HG03103 (cell line): ENCODE data around the gene PTPRJ.
"Not testable (repeated sequence)": the region's sequence is repeated elsewhere in the genome, so short reads cannot be mapped to it uniquely, and the experiment has no call there.

Experiments used
- ATAC-seq: cut with Tn5 transposase; IDR thresholded peaks from one replicate; pipeline ENCODE4 v1.9.1; 2021; ENCODE audit warnings: low read depth; ENCODE audit not compliant: unreplicated experiment

Gene PTPRJ

GRCh38 chr11:48134221-48134922 lies 154.0 kb downstream of the PTPRJ start:
- no peak for ATAC-seq

DNA sequence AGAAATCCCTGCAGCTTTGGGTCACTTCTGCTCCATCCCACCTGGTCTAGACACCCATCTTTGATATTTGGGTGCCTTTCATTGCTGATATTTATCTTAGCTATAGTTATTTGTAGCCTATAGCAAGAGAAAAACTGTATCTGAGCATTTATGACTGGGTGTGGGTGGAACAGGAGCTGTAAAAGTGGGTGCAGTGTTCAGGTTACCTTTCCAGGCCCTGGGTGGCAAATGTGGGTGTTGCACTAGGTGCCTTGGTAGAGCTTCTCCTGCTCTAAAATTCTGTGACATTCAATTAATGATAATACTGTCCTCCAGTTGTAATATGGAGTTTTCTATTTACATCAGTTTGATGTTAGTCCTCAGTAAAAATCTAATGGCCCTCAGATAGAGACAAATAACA lies 157.9 kb downstream of the PTPRJ start:
- no peak for ATAC-seq

- ATAC-seq, result not testable (repeated sequence)
These were observed 159.5 kb downstream of the PTPRJ start for GRCh38 chr11:48139896-48140295.

DNA sequence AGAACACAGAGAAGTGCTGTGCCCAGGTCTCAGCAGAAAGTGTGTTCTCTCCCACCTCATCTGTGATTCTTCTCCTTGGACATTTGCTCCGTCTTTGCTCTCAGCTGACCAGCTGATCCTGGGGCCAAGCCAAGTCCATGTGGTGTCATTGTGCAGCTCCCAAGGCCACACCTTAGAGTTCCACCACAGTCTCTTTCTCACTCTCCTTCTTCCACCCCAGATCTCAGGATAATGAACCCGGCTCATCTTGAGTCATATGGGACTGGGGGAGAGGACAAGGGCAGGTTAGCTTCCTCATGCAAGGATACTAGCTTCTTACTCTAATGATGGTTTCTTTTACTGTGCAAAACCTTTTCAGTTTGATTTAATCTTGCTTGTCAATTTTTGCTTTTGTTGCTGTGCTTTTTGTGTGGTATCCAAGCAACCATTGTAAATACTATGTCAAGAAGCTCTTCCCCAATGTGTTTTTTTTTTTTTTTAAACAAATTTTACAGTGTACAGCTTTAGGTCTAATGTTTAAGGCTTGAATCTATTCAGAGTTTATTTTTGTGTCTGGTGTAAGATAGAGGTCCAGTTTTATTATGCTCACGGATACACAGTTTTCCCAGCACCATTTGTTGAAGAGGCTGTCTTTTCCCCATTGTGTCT lies 161.2 kb downstream of the PTPRJ start:
- no peak for ATAC-seq

- ATAC-seq, result no peak
These were observed 162.5 kb downstream of the PTPRJ start for GRCh38 chr11:48142889-48143288.

DNA sequence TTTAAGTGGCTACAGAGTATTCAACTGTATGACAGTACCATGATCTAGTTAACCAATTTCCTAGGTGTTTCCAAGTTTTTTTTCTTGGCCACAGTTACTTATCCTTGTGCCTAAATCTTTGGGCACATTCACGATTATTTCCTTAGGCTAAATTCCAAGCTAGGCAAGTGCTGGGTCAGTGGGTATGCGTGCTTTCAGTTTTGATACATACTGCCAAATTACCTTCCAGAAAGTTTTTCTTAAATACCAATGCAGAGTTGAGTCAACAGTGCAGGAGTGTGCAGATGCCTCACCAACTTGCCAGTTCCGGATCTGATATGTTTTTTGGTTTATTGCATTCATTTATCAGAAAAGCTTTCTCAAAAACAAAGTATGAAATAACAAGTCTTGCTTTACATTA lies 168.4 kb downstream of the PTPRJ start:
- ATAC-seq, result no peak

DNA sequence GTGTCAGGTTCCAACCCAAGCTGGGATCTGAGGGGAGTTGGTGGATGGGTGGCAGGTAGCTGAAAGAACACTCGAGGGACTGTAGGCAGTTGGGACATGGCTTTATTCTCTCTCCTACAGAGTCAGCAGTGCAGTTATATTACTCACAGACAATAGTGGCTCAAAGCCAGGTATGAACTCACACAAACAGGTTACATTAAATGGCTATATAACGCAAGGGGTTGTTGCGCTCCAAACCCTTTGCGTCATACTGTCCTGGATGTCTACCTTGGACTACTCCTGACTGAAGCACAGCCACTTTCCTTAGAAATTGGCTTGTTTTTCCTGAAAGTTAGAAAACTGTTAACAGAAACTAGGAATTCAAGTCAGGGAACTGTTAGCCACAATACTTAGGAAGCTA lies 169.9 kb downstream of the PTPRJ start:
- ATAC-seq, result no peak

- ATAC-seq, result no peak
These were observed 173.8 kb downstream of the PTPRJ start for GRCh38 chr11:48154151-48154550.

- no peak for ATAC-seq
These were observed 181.9 kb downstream of the PTPRJ start for GRCh38 chr11:48161951-48162884.

GRCh38 chr11:48162885-48163268 lies 182.5 kb downstream of the PTPRJ start:
- no peak for ATAC-seq

DNA sequence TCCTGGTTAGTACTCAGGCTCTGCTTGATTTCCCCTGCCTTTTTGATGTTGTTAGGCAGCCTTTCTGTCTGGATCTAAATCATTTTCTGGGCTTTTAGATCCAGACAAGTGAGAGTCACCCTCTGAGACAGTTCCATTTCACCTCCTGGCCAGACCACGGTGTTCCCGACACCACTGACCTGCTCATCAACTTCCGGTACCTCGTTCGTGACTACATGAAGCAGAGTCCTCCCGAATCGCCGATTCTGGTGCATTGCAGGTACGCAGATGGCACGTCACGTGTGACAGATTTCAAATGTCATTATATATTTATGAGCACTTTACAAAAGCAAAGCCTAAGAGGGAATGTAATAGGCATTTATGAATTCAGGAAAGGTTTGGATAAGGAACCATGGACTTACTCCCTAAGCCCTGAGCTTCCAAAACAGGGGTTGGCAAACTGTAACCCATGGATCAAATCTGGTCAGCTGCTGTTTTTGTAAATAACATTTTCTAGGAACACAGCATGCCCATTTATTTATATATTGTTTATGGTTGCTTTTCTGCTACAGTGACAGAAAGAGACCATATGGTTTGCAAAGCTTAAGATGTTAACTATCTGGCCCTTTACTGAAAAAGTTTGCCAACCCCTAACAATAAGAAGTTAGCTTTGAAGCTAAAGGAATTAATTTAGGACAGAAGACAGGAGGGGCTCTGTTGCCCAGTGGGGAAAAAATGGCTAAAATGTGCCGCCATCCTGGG lies 183.2 kb downstream of the PTPRJ start:
- no peak for ATAC-seq

DNA sequence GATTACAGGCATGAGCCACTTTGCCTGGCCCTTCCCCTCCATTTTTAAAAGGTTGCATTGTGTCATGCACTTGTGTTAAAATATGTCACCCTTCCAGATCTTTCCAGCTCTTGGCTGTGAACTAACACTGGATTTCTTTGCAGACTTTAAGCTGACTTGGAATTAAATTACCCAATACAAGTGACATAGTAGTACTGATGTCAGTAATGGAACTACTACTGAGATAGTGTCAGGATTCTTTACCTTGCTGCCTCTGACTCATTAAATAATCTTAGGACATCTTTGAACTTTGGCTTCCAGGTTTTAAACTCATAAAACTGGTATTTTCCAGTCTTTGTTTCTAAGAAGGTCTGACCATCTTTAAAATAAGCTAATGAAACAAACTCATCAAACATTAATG lies 184.5 kb downstream of the PTPRJ start:
- no peak for ATAC-seq

DNA sequence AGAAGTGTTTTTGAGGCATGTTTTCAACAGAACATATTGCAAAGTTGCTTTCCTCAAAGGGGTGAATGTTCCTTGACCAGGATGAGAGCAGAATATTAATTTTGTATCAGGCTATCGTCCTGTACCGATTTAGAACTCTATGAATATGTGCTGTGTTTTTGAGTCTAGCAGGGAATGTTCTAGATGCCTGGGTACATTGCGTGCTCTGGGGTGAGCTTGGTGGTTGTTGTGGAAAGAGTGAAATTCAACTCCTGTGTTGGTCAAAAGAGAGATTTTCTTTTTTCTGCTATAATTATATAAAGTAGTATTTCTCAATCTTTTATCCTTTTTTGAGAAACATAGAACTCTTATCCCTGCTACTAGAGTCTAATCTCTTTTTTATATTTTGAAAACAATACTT lies 185.1 kb downstream of the PTPRJ start:
- no peak for ATAC-seq

GRCh38 chr11:48167380-48167779 lies 187.0 kb downstream of the PTPRJ start:
- no peak for ATAC-seq

DNA sequence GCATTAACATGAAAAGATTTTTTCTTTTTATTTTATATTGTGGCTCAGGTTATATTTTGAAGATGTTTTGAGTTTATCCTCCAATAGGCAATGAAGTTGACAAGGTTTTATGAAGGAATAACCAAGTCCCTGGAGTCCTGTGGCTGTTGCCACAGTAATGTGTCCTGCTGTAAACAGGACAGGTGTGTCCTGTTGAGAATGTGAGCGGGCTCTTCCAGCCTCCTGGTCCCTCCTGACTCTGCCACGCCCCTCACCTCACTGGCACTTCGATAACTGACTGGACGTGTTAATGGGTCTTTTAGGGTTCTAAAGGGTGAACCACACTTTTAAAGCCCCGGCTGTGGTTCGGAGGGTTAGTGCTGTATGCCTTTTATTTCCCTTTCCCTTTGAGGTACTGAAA lies 188.5 kb downstream of the PTPRJ start:
- ATAC-seq, result no peak

DNA sequence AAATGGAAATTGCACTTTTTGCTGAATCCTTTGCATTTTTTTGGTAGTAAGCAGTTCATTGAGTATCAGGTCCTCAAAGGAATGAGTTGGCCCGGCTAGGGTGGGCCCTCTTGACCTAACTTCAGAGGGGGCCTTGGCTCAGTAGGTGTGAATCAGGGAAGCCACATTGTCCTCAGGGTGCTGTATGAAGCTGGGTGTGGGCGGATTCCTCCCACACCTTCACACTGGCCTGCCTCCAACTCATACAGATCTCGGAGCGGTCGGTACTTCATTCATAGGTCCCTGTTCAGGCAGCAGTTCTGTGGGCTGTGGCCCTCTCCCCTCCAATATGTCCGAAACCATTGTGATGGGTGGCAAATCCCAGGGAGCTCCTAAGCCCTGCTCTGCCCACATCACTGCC lies 188.9 kb downstream of the PTPRJ start:
- no peak for ATAC-seq

GRCh38 chr11:48169717-48170116 lies 189.4 kb downstream of the PTPRJ start:
- no peak for ATAC-seq

DNA sequence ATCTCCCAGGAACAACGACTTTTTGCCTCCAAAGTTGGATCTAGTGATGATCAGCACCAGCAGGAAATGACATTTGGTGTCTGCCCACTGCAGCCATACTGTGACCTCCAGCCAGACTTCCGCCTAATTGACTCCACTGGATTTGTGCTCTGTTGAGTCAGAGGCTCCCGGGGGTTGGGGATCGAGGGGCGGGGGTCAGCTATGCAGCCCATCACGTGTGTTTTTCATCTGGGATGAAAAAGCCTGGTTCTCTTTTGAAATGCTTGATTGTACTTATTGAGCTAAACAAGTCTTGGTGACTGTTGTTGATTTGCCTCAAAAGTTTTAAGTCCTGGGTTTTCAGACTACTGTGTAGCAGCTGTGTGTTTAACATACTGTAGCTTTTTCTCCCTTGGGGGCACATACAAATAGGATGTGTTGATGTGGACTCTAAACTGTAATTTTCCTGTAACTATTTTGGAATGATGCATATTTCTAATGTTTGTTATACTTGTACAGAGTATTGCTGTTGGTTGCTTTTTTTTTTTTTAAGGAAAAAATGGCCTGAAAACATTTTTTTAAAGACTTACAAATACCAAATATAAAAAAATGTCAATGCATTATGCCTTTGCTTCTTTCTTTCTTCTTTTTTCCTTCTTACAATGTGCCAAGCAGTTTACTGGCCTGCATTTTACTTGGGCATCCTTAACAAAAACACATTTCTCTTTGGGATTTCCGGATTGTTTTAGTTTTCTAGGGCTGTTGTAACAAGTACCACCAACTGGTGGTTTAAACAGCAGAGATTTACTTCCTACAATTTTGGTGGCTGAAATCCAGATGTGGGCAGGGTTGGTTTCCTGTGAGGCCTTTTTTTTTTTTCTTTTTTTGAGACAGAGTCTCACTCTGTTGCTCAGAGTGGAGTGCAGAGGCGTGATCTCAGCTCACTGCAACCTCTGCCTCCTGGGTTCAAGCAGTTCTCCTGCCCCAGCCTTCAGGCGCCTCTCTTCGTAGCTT lies 190.2 kb downstream of the PTPRJ start:
- no peak for ATAC-seq

GRCh38 chr11:48172818-48173609 lies 192.7 kb downstream of the PTPRJ start:
- ATAC-seq, result peak; percentile 79
